Thyroid gland (tissue), 4 donors: ENCODE measurements around the gene GALNT18. TPM values are rescaled to one million over a fixed set of nuclear protein-coding genes. Genes with fewer than 3 reads are reported as not detected.

Experiments used
- DNase-seq, 2 donors: peaks; one replicate each; pipeline ENCODE4 v3.0.0-alpha.2; 2019
- H3K27ac ChIP-seq, 3 donors: fragments of 200-600 bp; sonication (generic); 1 replicate in 2 of 3; 2 replicates in 1 of 3; pipeline ENCODE4 v1.5.1; 2016 to 2019; ENCODE audit warnings: mild to moderate bottlenecking in 1 of 3, moderate library complexity in 1 of 3
- H3K27me3 ChIP-seq: fragments of 200-600 bp; sonication (generic); one replicate; pipeline ENCODE4 v1.5.1; 2019
- H3K36me3 ChIP-seq, 2 donors: fragments of 200-600 bp; sonication (generic); one replicate each; pipeline ENCODE4 v1.5.1; 2016 to 2019
- H3K4me1 ChIP-seq, 2 donors: fragments of 200-600 bp; sonication (generic); one replicate each; pipeline ENCODE4 v1.5.1; 2017 to 2019
- H3K4me3 ChIP-seq, 3 donors: fragments of 200-600 bp; sonication (generic); replicated peaks in 1 of 3; 1 replicate in 2 of 3; 2 replicates in 1 of 3; pipeline ENCODE4 v1.5.1; 2016; ENCODE audit warnings: mild to moderate bottlenecking in 1 of 3
- H3K9me3 ChIP-seq: fragments of 200-600 bp; sonication (generic); one replicate; pipeline ENCODE4 v1.5.1; 2017
- POLR2A ChIP-seq, 2 donors: fragments of 450-650 bp; IDR thresholded peaks; one replicate each; pipeline ENCODE4 v1.6.1; 2017; ENCODE audit warnings: antibody characterized with exemption in 2 of 2, mild to moderate bottlenecking in 2 of 2, moderate library complexity in 1 of 2
- WGBS, 2 donors: methylation state at CpG; one replicate each; pipeline ENCODE4 v1.1.5; 2017; 5-methylcytosine and 5-hydroxymethylcytosine counted together
- intact Hi-C: fragments of 100-400 bp; cut with DNase I; formaldehyde crosslinking; loops from one replicate; pipeline ENCODE4 v1.15.1; 2023
- total RNA-seq, 4 donors: library from RNA; depleted of rRNA; stranded (reverse); fragments of >200 nt; gene quantifications; one replicate each; pipeline ENCODE4 v1.2.3, GENCODE V29; 2016
- TF ChIP-seq, protein P1 (sequence below), 6 experiments: fragments of 200-600 bp in 3 of 6; fragments of 450-650 bp in 3 of 6; sonication (generic) in 3 of 6; IDR thresholded peaks; one replicate each; pipeline ENCODE4 v1.5.1; 2016 to 2019; ENCODE audit warnings: antibody characterized with exemption in 6 of 6, mild to moderate bottlenecking in 2 of 6, inconsistent platforms in 1 of 6, moderate library complexity in 1 of 6

The GALNT18 gene
- total RNA-seq, 4 donors from 2014 or later, result 60.7 to 93.8 (median 87.5) TPM

DNA sequence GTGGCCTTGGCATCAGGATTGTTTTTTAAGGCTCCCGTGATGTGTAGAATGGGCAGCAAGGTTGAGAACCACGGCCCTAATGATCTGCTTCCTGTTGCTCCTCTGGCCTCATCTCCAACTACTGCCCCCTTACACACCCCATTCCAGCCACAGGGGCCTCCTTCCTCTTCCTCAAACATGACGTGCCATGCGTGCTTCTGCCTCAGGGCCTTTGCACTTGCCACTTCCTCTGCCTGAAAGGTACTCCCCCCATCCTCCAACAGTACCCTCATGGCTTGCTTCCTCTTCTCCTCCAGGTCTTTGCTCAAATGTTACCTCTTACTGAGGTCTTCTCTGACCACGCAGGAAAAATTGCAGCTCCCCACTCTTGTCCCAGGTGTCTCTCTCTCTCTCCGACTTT lies 174.8 kb downstream of the GALNT18 start:
- no peak for TF ChIP-seq POLR2A (IDR thresholded peaks at IDR 0.05)
- TF ChIP-seq, protein P1, sequence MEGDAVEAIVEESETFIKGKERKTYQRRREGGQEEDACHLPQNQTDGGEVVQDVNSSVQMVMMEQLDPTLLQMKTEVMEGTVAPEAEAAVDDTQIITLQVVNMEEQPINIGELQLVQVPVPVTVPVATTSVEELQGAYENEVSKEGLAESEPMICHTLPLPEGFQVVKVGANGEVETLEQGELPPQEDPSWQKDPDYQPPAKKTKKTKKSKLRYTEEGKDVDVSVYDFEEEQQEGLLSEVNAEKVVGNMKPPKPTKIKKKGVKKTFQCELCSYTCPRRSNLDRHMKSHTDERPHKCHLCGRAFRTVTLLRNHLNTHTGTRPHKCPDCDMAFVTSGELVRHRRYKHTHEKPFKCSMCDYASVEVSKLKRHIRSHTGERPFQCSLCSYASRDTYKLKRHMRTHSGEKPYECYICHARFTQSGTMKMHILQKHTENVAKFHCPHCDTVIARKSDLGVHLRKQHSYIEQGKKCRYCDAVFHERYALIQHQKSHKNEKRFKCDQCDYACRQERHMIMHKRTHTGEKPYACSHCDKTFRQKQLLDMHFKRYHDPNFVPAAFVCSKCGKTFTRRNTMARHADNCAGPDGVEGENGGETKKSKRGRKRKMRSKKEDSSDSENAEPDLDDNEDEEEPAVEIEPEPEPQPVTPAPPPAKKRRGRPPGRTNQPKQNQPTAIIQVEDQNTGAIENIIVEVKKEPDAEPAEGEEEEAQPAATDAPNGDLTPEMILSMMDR (IDR thresholded peaks at IDR 0.05), result no peak
- WGBS, 2 donors, result 84 to 88% methylated on average over 6 of the region's 6 CpGs
- no peak for DNase-seq
- Histone ChIP-seq H3K4me3 (no peak overlapping the region), H3K36me3 (no peaks in the 10 kb centered on the region), H3K9me3 (no peaks in the 10 kb centered on the region), H3K27ac (no peak overlapping the region), H3K4me1 (peaks cover 43 to 56% of the 10 kb centered on the region in 2 donors), H3K27me3 (no peaks in the 10 kb centered on the region)
- intact Hi-C loops, result no loop called here

DNA sequence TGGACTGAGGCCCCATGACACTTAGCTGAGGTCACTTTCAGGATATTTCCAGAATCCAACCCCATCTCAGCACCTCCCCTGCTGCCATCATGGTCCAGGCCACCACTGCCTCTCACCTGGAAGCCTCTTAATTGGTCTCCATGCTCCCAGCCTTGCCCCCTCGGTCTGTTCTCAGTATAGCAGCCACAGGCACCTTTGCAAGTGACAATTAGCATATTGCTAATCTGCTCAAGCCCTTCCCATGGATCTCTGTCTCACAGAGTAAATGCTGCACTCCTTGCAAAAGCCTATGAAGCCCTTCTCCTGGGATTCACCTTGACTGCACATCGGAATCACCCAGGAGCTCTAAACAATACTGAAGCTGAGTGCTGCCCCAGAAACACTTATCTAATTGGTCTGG lies 175.2 kb downstream of the GALNT18 start:
- no peak overlapping the region for H3K27ac ChIP-seq
- H3K4me3 ChIP-seq, result no peak overlapping the region
- H3K36me3 ChIP-seq, result no peaks in the 10 kb centered on the region
- intact Hi-C loops, result no loop called here
- WGBS, 2 donors, result 72 to 97% methylated on average over 2 of the region's 2 CpGs
- peaks cover 42 to 56% of the 10 kb centered on the region in 2 donors for H3K4me1 ChIP-seq
- H3K27me3 ChIP-seq, result no peaks in the 10 kb centered on the region
- DNase-seq, result no peak
- TF ChIP-seq POLR2A (IDR thresholded peaks at IDR 0.05), result no peak
- TF ChIP-seq, protein P1 (IDR thresholded peaks at IDR 0.05), result no peak
- no peaks in the 10 kb centered on the region for H3K9me3 ChIP-seq

GRCh38 chr11:11445441-11446185 lies 176.2 kb downstream of the GALNT18 start:
- intact Hi-C loops, result no loop called here
- Histone ChIP-seq H3K36me3 (no peaks in the 10 kb centered on the region), H3K4me1 (peaks cover 33 to 51% of the 10 kb centered on the region in 2 donors), H3K4me3 (no peak overlapping the region), H3K9me3 (no peaks in the 10 kb centered on the region), H3K27ac (peak overlapping the region; percentile 22 to 54 (median 24)), H3K27me3 (no peaks in the 10 kb centered on the region)
- no peak for TF ChIP-seq POLR2A (IDR thresholded peaks at IDR 0.05)
- TF ChIP-seq, protein P1 (IDR thresholded peaks at IDR 0.05), result peak in 1 of 6 experiments; percentile 3
- 55 to 68% methylated on average over 12 to 13 of the region's 13 CpGs for WGBS, 2 donors
- peak; percentile 61 to 67 for DNase-seq

DNA sequence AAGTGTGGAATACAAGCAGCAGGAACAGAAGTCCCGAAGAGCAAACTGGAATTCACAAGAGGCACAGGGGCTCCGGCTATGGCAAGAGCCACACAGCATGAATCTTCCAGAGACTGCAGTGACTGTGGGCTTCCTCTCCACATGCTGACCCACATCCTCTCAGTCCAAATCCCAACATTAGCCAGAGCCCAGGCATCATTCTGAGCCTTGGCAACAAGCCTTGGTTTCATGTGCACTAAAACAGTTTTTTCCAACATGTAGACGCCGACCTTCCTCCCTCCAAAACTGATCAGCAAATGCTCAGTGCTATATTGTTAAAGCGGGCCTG lies 177.0 kb downstream of the GALNT18 start:
- H3K9me3 ChIP-seq, result no peaks in the 10 kb centered on the region
- intact Hi-C loops, result no loop called here
- TF ChIP-seq, protein P1 (IDR thresholded peaks at IDR 0.05), result no peak
- no peak for TF ChIP-seq POLR2A (IDR thresholded peaks at IDR 0.05)
- H3K4me3 ChIP-seq, result no peak overlapping the region
- WGBS, 2 donors, result 30 to 44% methylated on average over 4 to 5 of the region's 5 CpGs
- no peaks in the 10 kb centered on the region for H3K36me3 ChIP-seq
- no peak for DNase-seq
- peaks cover 32 to 43% of the 10 kb centered on the region in 2 donors for H3K4me1 ChIP-seq
- H3K27ac ChIP-seq, result peak overlapping the region in 2 of 3 donors; percentile 22 to 54
- H3K27me3 ChIP-seq, result no peaks in the 10 kb centered on the region

GRCh38 chr11:11444027-11444803 lies 177.6 kb downstream of the GALNT18 start:
- no peaks in the 10 kb centered on the region for H3K36me3 ChIP-seq
- intact Hi-C loops, result no loop called here
- DNase-seq, result peak; percentile 25 to 35
- H3K4me3 ChIP-seq, result no peak overlapping the region
- H3K9me3 ChIP-seq, result no peaks in the 10 kb centered on the region
- peak overlapping the region; percentile 22 to 55 (median 54) for H3K27ac ChIP-seq
- H3K27me3 ChIP-seq, result no peaks in the 10 kb centered on the region
- 78 to 81% methylated on average over 13 of the region's 13 CpGs for WGBS, 2 donors
- TF ChIP-seq, protein P1 (IDR thresholded peaks at IDR 0.05), result no peak
- TF ChIP-seq POLR2A (IDR thresholded peaks at IDR 0.05), result no peak
- H3K4me1 ChIP-seq, result peaks cover 29 to 38% of the 10 kb centered on the region in 2 donors
